ENCODE data around the gene PLCB3.

DNA sequence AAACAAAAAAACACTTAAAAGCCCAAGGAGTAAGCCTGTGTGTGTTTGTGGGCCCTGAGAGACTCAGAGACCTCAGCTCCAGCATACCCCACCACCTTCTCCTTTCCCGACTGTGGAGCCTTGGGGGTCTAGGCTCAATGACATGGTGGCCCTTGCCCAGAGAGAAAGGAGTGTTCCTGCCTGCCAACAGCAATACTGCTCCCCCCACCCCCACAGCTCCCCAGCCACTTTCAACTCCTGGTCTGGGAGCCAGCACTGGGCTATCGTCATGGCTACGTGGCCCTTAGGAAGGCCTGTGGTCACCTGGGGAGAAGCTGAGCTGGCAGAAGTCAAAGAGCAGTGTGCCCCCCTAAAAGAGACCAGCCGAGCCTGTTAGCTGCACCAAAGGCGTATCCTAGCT is 7.2 kb upstream of the PLCB3 start:
- TF ChIP-seq, protein P1, sequence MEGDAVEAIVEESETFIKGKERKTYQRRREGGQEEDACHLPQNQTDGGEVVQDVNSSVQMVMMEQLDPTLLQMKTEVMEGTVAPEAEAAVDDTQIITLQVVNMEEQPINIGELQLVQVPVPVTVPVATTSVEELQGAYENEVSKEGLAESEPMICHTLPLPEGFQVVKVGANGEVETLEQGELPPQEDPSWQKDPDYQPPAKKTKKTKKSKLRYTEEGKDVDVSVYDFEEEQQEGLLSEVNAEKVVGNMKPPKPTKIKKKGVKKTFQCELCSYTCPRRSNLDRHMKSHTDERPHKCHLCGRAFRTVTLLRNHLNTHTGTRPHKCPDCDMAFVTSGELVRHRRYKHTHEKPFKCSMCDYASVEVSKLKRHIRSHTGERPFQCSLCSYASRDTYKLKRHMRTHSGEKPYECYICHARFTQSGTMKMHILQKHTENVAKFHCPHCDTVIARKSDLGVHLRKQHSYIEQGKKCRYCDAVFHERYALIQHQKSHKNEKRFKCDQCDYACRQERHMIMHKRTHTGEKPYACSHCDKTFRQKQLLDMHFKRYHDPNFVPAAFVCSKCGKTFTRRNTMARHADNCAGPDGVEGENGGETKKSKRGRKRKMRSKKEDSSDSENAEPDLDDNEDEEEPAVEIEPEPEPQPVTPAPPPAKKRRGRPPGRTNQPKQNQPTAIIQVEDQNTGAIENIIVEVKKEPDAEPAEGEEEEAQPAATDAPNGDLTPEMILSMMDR (IDR thresholded peaks at IDR 0.05; ENCODE audit: insufficient read depth, low read length): no peak
- no peak for TF ChIP-seq GABPA (IDR thresholded peaks at IDR 0.05; ENCODE audit: low read depth)
- TF ChIP-seq POLR2AphosphoS5 (IDR thresholded peaks at IDR 0.05; ENCODE audit: low read depth): no peak; the same call in 1 of the 2 replicates
- no peak for TF ChIP-seq SPI1 (IDR thresholded peaks at IDR 0.05; ENCODE audit: borderline replicate concordance, low read depth)
- TF ChIP-seq, protein P2, sequence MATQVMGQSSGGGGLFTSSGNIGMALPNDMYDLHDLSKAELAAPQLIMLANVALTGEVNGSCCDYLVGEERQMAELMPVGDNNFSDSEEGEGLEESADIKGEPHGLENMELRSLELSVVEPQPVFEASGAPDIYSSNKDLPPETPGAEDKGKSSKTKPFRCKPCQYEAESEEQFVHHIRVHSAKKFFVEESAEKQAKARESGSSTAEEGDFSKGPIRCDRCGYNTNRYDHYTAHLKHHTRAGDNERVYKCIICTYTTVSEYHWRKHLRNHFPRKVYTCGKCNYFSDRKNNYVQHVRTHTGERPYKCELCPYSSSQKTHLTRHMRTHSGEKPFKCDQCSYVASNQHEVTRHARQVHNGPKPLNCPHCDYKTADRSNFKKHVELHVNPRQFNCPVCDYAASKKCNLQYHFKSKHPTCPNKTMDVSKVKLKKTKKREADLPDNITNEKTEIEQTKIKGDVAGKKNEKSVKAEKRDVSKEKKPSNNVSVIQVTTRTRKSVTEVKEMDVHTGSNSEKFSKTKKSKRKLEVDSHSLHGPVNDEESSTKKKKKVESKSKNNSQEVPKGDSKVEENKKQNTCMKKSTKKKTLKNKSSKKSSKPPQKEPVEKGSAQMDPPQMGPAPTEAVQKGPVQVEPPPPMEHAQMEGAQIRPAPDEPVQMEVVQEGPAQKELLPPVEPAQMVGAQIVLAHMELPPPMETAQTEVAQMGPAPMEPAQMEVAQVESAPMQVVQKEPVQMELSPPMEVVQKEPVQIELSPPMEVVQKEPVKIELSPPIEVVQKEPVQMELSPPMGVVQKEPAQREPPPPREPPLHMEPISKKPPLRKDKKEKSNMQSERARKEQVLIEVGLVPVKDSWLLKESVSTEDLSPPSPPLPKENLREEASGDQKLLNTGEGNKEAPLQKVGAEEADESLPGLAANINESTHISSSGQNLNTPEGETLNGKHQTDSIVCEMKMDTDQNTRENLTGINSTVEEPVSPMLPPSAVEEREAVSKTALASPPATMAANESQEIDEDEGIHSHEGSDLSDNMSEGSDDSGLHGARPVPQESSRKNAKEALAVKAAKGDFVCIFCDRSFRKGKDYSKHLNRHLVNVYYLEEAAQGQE (IDR thresholded peaks at IDR 0.05; ENCODE audit: insufficient replicate concordance, low read depth): no peak

All from HL-60 (cell line).